ENCODE measurements around the gene ELAC1.
"Not testable (repeated sequence)": the region's sequence is repeated elsewhere in the genome, so short reads cannot be mapped to it uniquely, and the experiment has no call there.

ELAC1 gene

DNA sequence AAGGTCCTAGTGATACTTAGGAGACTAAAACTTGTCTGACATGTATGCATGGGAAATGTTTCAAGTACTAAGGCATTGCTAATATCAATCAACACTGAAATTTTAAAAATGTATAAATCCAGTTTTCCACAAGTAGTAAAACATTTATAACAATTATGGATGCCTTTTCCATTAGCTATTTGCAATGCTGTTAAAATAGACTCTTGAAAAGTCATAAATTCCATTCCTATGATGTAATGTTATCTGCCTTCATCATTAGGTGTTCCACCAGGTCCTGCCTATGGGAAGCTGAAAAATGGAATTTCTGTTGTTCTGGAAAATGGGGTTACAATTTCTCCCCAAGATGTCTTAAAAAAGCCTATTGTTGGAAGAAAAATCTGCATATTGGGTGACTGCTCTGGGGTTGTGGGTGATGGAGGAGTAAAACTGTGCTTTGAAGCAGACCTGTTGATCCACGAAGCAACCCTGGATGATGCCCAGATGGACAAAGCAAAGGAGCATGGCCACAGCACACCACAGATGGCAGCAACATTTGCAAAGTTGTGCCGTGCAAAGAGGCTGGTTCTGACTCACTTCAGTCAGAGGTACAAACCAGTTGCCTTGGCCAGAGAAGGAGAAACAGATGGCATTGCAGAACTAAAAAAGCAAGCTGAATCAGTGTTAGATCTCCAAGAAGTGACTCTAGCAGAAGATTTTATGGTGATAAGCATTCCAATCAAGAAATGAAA, 18.7 kb downstream of the ELAC1 start:
- no peak overlapping the region for H3K4me3 ChIP-seq (ENCODE audit: low read length)
- peak; percentile 82 for DNase-seq (ENCODE audit: low read depth)
- no peak for TF ChIP-seq CTCF (conservative IDR thresholded peaks at IDR 0.05; ENCODE audit: low read length)

GRCh38 chr18:50987261-50987660, 19.4 kb downstream of the ELAC1 start:
- no peak; the same call in 1 of the 2 replicates for TF ChIP-seq CTCF (conservative IDR thresholded peaks at IDR 0.05; ENCODE audit: low read length)
- peak; percentile 19 for DNase-seq (ENCODE audit: low read depth)
- no peak overlapping the region for H3K4me3 ChIP-seq (ENCODE audit: low read length)

DNA sequence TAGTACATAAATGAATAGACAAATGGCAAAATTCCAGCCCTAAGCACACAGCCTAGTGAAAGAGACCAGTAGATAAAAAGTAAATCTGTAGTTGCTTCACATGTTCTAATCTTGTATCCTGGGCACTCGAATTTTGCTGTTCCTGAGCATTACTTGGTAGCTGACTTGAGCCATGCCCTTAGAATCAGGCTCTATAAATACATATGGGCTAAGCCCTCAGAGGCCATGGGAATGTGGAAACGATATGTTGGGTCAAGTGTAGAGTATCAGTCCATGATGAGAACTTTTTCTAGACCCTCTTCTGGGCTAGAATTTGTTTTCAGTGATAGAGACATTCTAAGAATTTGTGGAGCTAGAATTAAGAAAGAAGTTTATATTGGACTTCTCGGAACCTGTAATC, 21.9 kb downstream of the ELAC1 start:
- no peak for DNase-seq (ENCODE audit: low read depth)
- TF ChIP-seq CTCF (conservative IDR thresholded peaks at IDR 0.05; ENCODE audit: low read length) = no peak
- H3K4me3 ChIP-seq (ENCODE audit: low read length) = no peak overlapping the region

GRCh38 chr18:50992351-50992762, 24.5 kb downstream of the ELAC1 start:
- no peak for TF ChIP-seq CTCF (conservative IDR thresholded peaks at IDR 0.05; ENCODE audit: low read length)
- DNase-seq (ENCODE audit: low read depth) = no peak
- no peak overlapping the region for H3K4me3 ChIP-seq (ENCODE audit: low read length)

GRCh38 chr18:50994031-50994430, 26.2 kb downstream of the ELAC1 start:
- TF ChIP-seq CTCF (conservative IDR thresholded peaks at IDR 0.05; ENCODE audit: low read length) = no peak
- DNase-seq (ENCODE audit: low read depth) = no peak
- no peak overlapping the region for H3K4me3 ChIP-seq (ENCODE audit: low read length)

GRCh38 chr18:51003174-51003573, 35.3 kb downstream of the ELAC1 start:
- not testable (repeated sequence) for H3K4me3 ChIP-seq (ENCODE audit: low read length); DNase-seq (ENCODE audit: low read depth)

DNA sequence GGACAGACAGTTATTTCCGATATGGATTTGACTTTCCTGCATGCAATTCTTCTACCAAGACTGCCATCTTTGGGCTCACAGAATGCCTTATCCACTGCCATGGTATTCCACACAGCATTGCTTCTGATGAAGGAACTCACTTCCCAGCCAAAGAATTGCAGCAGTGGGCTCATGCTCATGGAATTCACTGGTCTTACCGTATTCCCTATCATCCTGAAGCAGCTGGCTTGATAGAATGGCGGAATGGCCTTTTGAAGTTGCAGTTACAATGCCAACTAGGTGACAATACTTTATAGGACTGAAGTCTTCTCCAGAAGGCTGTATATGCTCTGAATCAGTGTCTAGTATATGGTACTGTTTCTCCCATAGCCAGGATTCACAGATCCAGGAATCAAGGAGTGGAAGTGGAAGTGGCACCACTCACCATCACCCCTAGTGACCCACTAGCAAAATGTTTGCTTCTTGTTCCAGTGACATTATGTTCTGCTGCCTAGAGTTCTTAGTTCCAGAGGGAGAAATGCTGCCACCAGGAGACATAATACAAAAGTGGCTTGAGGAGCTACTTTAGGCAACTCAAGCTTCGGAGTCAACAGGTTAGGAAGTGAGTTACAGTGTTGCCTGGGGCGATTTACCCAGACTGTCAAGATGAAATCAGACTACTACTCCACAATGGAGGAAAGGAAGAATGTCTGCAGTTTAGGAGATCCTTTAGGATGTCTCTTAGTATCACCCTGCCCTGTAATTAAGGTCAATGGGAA, 38.4 kb downstream of the ELAC1 start:
- H3K4me3 ChIP-seq (ENCODE audit: low read length) = no peak overlapping the region
- DNase-seq (ENCODE audit: low read depth) = no peak
- TF ChIP-seq CTCF (conservative IDR thresholded peaks at IDR 0.05; ENCODE audit: low read length) = no peak
